ENCODE measurements around the gene GPR143. TPM values are rescaled to one million over a fixed set of nuclear protein-coding genes. Genes with fewer than 3 reads are reported as not detected.

GPR143 gene
- polyA plus RNA-seq, 2 of the 4 experiments (the other 2 are of a cell fraction): not detected

DNA sequence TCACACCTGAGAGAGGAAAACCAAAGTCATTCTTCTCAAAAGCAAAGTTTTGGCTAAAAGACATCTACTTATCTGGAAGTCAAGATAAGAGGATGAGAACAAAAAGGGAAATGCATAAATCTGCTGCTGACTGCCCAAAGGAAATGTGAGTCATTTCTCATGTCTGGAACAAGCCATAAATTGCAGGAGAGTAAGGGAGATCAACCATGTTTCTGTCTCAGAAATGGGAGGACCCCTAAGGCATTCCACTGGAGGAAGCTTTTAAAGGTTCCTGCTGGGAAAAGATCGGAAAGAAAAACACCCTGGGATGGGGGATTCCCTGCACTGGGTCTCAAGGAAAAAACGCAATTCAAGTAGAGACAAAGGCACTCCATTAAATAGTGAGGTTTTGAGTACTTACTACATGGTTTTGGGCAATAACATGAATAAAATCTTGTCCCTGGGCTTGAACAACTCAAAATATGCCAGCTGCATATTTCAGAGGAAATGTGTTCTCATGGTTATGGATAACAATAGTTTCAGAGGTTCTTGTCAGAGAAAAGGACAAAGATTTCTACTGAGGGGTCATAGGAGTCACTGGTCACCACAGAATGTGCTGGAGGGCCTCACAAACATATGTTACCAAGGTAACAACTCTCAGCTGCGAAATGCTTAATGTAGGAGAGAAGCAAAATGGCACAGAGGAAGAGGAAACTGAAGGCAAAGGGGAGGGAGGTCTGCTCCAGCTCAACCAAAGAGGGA lies 19.3 kb downstream of the GPR143 start:
- H3K9me3 ChIP-seq: no peaks in the 10 kb centered on the region
- TF ChIP-seq ESRRA (IDR thresholded peaks at IDR 0.05; ENCODE audit: borderline replicate concordance, low read length) (no peak), GATA3 (IDR thresholded peaks at IDR 0.05; ENCODE audit: borderline replicate concordance) (no peak), CBX8 (IDR thresholded peaks at IDR 0.05) (no peak), HOXA7 (CRISPR knock-in tag; IDR thresholded peaks at IDR 0.05) (no peak), CEBPB (IDR thresholded peaks at IDR 0.05) (no peak), EP300 (IDR thresholded peaks at IDR 0.05) (no peak), MAFK (IDR thresholded peaks at IDR 0.05; ENCODE audit: partially characterized antibody) (no peak), TFCP2L1 (CRISPR knock-in tag; IDR thresholded peaks at IDR 0.05) (no peak), TP53 (CRISPR knock-in tag; IDR thresholded peaks at IDR 0.05) (no peak), RARB (CRISPR knock-in tag; IDR thresholded peaks at IDR 0.05) (no peak), CHD4 (IDR thresholded peaks at IDR 0.05; ENCODE audit: borderline replicate concordance) (no peak), FOXS1 (CRISPR knock-in tag; IDR thresholded peaks at IDR 0.05) (no peak), RCOR1 (IDR thresholded peaks at IDR 0.05; ENCODE audit: low read depth, low read length) (no peak), EHF (CRISPR knock-in tag; IDR thresholded peaks at IDR 0.05) (no peak)
- TF ChIP-seq, protein P1, sequence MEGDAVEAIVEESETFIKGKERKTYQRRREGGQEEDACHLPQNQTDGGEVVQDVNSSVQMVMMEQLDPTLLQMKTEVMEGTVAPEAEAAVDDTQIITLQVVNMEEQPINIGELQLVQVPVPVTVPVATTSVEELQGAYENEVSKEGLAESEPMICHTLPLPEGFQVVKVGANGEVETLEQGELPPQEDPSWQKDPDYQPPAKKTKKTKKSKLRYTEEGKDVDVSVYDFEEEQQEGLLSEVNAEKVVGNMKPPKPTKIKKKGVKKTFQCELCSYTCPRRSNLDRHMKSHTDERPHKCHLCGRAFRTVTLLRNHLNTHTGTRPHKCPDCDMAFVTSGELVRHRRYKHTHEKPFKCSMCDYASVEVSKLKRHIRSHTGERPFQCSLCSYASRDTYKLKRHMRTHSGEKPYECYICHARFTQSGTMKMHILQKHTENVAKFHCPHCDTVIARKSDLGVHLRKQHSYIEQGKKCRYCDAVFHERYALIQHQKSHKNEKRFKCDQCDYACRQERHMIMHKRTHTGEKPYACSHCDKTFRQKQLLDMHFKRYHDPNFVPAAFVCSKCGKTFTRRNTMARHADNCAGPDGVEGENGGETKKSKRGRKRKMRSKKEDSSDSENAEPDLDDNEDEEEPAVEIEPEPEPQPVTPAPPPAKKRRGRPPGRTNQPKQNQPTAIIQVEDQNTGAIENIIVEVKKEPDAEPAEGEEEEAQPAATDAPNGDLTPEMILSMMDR (IDR thresholded peaks at IDR 0.05): no peak
- TF ChIP-seq, protein P2, sequence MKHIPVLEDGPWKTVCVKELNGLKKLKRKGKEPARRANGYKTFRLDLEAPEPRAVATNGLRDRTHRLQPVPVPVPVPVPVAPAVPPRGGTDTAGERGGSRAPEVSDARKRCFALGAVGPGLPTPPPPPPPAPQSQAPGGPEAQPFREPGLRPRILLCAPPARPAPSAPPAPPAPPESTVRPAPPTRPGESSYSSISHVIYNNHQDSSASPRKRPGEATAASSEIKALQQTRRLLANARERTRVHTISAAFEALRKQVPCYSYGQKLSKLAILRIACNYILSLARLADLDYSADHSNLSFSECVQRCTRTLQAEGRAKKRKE (CRISPR knock-in tag; IDR thresholded peaks at IDR 0.05; ENCODE audit: low read depth): no peak
- TF ChIP-seq, protein P3, sequence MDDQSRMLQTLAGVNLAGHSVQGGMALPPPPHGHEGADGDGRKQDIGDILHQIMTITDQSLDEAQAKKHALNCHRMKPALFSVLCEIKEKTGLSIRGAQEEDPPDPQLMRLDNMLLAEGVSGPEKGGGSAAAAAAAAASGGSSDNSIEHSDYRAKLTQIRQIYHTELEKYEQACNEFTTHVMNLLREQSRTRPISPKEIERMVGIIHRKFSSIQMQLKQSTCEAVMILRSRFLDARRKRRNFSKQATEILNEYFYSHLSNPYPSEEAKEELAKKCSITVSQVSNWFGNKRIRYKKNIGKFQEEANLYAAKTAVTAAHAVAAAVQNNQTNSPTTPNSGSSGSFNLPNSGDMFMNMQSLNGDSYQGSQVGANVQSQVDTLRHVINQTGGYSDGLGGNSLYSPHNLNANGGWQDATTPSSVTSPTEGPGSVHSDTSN (IDR thresholded peaks at IDR 0.05): no peak
- TF ChIP-seq, protein P4, sequence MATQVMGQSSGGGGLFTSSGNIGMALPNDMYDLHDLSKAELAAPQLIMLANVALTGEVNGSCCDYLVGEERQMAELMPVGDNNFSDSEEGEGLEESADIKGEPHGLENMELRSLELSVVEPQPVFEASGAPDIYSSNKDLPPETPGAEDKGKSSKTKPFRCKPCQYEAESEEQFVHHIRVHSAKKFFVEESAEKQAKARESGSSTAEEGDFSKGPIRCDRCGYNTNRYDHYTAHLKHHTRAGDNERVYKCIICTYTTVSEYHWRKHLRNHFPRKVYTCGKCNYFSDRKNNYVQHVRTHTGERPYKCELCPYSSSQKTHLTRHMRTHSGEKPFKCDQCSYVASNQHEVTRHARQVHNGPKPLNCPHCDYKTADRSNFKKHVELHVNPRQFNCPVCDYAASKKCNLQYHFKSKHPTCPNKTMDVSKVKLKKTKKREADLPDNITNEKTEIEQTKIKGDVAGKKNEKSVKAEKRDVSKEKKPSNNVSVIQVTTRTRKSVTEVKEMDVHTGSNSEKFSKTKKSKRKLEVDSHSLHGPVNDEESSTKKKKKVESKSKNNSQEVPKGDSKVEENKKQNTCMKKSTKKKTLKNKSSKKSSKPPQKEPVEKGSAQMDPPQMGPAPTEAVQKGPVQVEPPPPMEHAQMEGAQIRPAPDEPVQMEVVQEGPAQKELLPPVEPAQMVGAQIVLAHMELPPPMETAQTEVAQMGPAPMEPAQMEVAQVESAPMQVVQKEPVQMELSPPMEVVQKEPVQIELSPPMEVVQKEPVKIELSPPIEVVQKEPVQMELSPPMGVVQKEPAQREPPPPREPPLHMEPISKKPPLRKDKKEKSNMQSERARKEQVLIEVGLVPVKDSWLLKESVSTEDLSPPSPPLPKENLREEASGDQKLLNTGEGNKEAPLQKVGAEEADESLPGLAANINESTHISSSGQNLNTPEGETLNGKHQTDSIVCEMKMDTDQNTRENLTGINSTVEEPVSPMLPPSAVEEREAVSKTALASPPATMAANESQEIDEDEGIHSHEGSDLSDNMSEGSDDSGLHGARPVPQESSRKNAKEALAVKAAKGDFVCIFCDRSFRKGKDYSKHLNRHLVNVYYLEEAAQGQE (IDR thresholded peaks at IDR 0.05): no peak
- TF ChIP-seq, protein P5, sequence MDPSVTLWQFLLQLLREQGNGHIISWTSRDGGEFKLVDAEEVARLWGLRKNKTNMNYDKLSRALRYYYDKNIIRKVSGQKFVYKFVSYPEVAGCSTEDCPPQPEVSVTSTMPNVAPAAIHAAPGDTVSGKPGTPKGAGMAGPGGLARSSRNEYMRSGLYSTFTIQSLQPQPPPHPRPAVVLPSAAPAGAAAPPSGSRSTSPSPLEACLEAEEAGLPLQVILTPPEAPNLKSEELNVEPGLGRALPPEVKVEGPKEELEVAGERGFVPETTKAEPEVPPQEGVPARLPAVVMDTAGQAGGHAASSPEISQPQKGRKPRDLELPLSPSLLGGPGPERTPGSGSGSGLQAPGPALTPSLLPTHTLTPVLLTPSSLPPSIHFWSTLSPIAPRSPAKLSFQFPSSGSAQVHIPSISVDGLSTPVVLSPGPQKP (IDR thresholded peaks at IDR 0.05; ENCODE audit: low read depth, low read length): no peak
- ChIA-PET CTCF (no interaction called here), POLR2A (no interaction called here)
- no peak overlapping the region for H3K4me2 ChIP-seq
- FAIRE-seq (no peak), ATAC-seq (no peak), DNase-seq (ENCODE audit: low read depth in 1 of 2, low spot score in 1 of 2) (no peak)
- WGBS (ENCODE audit: missing lambda C conversion rate): 41% methylated on average over 3 of the region's 3 CpGs
- no peak overlapping the region for H3K4me3 ChIP-seq
- no peak overlapping the region for H3K27ac ChIP-seq
- H3K4me1 ChIP-seq: no peaks in the 10 kb centered on the region
